Measurements from ENCODE around the gene EFCAB6.

DNA sequence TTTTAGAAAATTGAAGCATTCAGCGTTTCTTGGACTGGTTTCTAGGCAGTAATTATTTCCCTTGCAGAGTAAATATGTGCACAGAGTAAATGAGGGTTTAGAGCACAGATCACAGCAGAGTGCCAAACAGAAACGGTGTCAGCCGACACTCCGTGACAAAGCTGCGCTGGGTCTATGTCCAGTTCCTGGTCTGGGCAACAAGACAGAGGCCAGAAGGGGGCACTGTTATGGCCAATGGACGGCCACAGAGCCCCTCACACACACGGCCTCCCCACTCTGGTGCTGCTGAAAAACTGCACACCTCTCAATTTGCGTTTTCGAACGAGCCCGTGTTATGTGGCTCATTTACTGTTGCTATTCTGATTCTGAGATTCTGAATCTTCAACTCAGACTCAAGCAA lies 219.6 kb downstream of the EFCAB6 start:
- TF ChIP-seq, protein P1, sequence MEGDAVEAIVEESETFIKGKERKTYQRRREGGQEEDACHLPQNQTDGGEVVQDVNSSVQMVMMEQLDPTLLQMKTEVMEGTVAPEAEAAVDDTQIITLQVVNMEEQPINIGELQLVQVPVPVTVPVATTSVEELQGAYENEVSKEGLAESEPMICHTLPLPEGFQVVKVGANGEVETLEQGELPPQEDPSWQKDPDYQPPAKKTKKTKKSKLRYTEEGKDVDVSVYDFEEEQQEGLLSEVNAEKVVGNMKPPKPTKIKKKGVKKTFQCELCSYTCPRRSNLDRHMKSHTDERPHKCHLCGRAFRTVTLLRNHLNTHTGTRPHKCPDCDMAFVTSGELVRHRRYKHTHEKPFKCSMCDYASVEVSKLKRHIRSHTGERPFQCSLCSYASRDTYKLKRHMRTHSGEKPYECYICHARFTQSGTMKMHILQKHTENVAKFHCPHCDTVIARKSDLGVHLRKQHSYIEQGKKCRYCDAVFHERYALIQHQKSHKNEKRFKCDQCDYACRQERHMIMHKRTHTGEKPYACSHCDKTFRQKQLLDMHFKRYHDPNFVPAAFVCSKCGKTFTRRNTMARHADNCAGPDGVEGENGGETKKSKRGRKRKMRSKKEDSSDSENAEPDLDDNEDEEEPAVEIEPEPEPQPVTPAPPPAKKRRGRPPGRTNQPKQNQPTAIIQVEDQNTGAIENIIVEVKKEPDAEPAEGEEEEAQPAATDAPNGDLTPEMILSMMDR (IDR thresholded peaks at IDR 0.05): no peak
- TF ChIP-seq POLR2A (IDR thresholded peaks at IDR 0.05): no peak
- no peak for TF ChIP-seq EP300 (IDR thresholded peaks at IDR 0.05)
- no peak for TF ChIP-seq POLR2AphosphoS5 (IDR thresholded peaks at IDR 0.05)
